GM19193 (cell line): ENCODE measurements around the gene NXPH1.

Source experiments
- POLR2A ChIP-seq: IDR thresholded peaks from 4 replicates; pipeline ENCODE4 v1.6.1; 2011; ENCODE audit not compliant: insufficient read depth, insufficient read length; ENCODE audit errors: extremely low read depth

The NXPH1 gene

GRCh38 chr7:8433477-8434289, at the start of gene NXPH1:
Gene NXPH1, plus strand, starts transcription at chr7:8433609.
- TF ChIP-seq POLR2A = no peak

GRCh38 chr7:8384901-8385300, 48.5 kb upstream of the NXPH1 start:
- no peak for TF ChIP-seq POLR2A

GRCh38 chr7:8386926-8387550, 46.4 kb upstream of the NXPH1 start:
- TF ChIP-seq POLR2A = no peak

GRCh38 chr7:8387551-8388256, 45.7 kb upstream of the NXPH1 start:
- TF ChIP-seq POLR2A = no peak

- TF ChIP-seq POLR2A = no peak
Observed at GRCh38 chr7:8388257-8388625, 45.2 kb upstream of the NXPH1 start.

- TF ChIP-seq POLR2A = no peak
Observed at GRCh38 chr7:8389593-8390261, 43.7 kb upstream of the NXPH1 start.

GRCh38 chr7:8390262-8390626, 43.2 kb upstream of the NXPH1 start:
- TF ChIP-seq POLR2A = no peak

- TF ChIP-seq POLR2A = no peak
Observed at GRCh38 chr7:8391353-8392062, 41.9 kb upstream of the NXPH1 start.

GRCh38 chr7:8396294-8396693, 37.1 kb upstream of the NXPH1 start:
- no peak for TF ChIP-seq POLR2A

- TF ChIP-seq POLR2A = no peak
Observed at GRCh38 chr7:8408871-8409270, 24.5 kb upstream of the NXPH1 start.

GRCh38 chr7:8411103-8411502, 22.3 kb upstream of the NXPH1 start:
- TF ChIP-seq POLR2A = no peak

- TF ChIP-seq POLR2A = no peak
Observed at GRCh38 chr7:8413600-8413999, 19.8 kb upstream of the NXPH1 start.

GRCh38 chr7:8418629-8419245, 14.7 kb upstream of the NXPH1 start:
- no peak for TF ChIP-seq POLR2A

GRCh38 chr7:8422177-8422576, 11.2 kb upstream of the NXPH1 start:
- TF ChIP-seq POLR2A = no peak
